Activated CD4-positive, alpha-beta T cell treated with anti-CD3 and anti-CD28 coated beads, Interleukin-2, amount 10 ng/mL, durations not matched to agents 24 days and 14 days (primary cell): Measurements from ENCODE around the gene PPP2R5C. TPM values are rescaled to one million over a fixed set of nuclear protein-coding genes. Genes with fewer than 3 reads are reported as not detected.

Experiments
- DNase-seq: peaks from one replicate; pipeline ENCODE4 v3.0.0; 2022
- H3K27ac Mint-ChIP-seq: one replicate; pipeline ENCODE4 v1.8.0; 2022; ENCODE audit warnings: mild to moderate bottlenecking, mixed read lengths
- H3K27me3 Mint-ChIP-seq: one replicate; pipeline ENCODE4 v1.8.0; 2022; ENCODE audit warnings: mixed read lengths
- H3K36me3 Mint-ChIP-seq: one replicate; pipeline ENCODE4 v1.8.0; 2022; ENCODE audit warnings: low read depth, mild to moderate bottlenecking, mixed read lengths
- H3K4me1 Mint-ChIP-seq: one replicate; pipeline ENCODE4 v1.8.0; 2021; ENCODE audit warnings: mixed read lengths
- H3K4me3 Mint-ChIP-seq: one replicate; pipeline ENCODE4 v1.8.0; 2022; ENCODE audit warnings: mild to moderate bottlenecking, moderate library complexity, mixed read lengths
- H3K9me3 Mint-ChIP-seq: one replicate; pipeline ENCODE4 v1.8.0; 2021; ENCODE audit warnings: mixed read lengths
- intact Hi-C: fragments of 100-400 bp; cut with micrococcal nuclease; formaldehyde crosslinking; loops from one replicate; pipeline ENCODE4 v1.15.1; 2023
- total RNA-seq: library from RNA; stranded (reverse); gene quantifications from 2 replicates; pipeline ENCODE4 v1.2.3, GENCODE V29; 2022

The PPP2R5C gene
- total RNA-seq, 1 donor from 2014 or later: 181 TPM

GRCh38 chr14:101827286-101827685, 65.8 kb downstream of the PPP2R5C start:
- Mint-ChIP-seq H3K4me3 (peak overlapping the region; percentile 47), H3K4me1 (peaks cover 71% of the 10 kb centered on the region), H3K27ac (peak overlapping the region; percentile 73), H3K27me3 (no peaks in the 10 kb centered on the region), H3K36me3 (peaks cover 48% of the 10 kb centered on the region), H3K9me3 (no peaks in the 10 kb centered on the region)
- intact Hi-C loops: loop anchor here (10.0 kb wide), 1 partner anchor 998 kb away; no protein-coding TSS in a partner anchor
- DNase-seq: no peak

- Mint-ChIP-seq H3K9me3 (no peaks in the 10 kb centered on the region), H3K4me1 (peaks cover 70% of the 10 kb centered on the region), H3K27ac (peak overlapping the region; percentile 73), H3K27me3 (no peaks in the 10 kb centered on the region), H3K4me3 (peak overlapping the region; percentile 47), H3K36me3 (peaks cover 52% of the 10 kb centered on the region)
- no peak for DNase-seq
- intact Hi-C loops: loop anchor here (10.0 kb wide), 1 partner anchor 997 kb away; no protein-coding TSS in a partner anchor
Measured at GRCh38 chr14:101828046-101828445, 66.5 kb downstream of the PPP2R5C start.

- intact Hi-C loops: no loop called here
- Mint-ChIP-seq H3K27ac (no peak overlapping the region), H3K36me3 (peaks cover 42% of the 10 kb centered on the region), H3K9me3 (no peaks in the 10 kb centered on the region), H3K4me1 (peaks cover 62% of the 10 kb centered on the region), H3K4me3 (no peak overlapping the region), H3K27me3 (no peaks in the 10 kb centered on the region)
- no peak for DNase-seq
Measured at GRCh38 chr14:101830271-101830670, 68.8 kb downstream of the PPP2R5C start.

- intact Hi-C loops: no loop called here
- no peaks in the 10 kb centered on the region for H3K27me3 Mint-ChIP-seq
- no peak overlapping the region for H3K4me3 Mint-ChIP-seq
- no peak for DNase-seq
- peaks cover 55% of the 10 kb centered on the region for H3K4me1 Mint-ChIP-seq
- no peak overlapping the region for H3K27ac Mint-ChIP-seq
- H3K9me3 Mint-ChIP-seq: no peaks in the 10 kb centered on the region
- H3K36me3 Mint-ChIP-seq: peaks cover 36% of the 10 kb centered on the region
Measured at GRCh38 chr14:101833045-101833444, 71.5 kb downstream of the PPP2R5C start.

GRCh38 chr14:101834397-101834796, 72.9 kb downstream of the PPP2R5C start:
- H3K9me3 Mint-ChIP-seq: no peaks in the 10 kb centered on the region
- peaks cover 57% of the 10 kb centered on the region for H3K4me1 Mint-ChIP-seq
- intact Hi-C loops: no loop called here
- no peak for DNase-seq
- H3K27me3 Mint-ChIP-seq: no peaks in the 10 kb centered on the region
- H3K4me3 Mint-ChIP-seq: no peak overlapping the region
- peaks cover 31% of the 10 kb centered on the region for H3K36me3 Mint-ChIP-seq
- H3K27ac Mint-ChIP-seq: no peak overlapping the region

- H3K4me1 Mint-ChIP-seq: peaks cover 54% of the 10 kb centered on the region
- H3K9me3 Mint-ChIP-seq: no peaks in the 10 kb centered on the region
- no peak overlapping the region for H3K4me3 Mint-ChIP-seq
- H3K36me3 Mint-ChIP-seq: peaks cover 28% of the 10 kb centered on the region
- peak overlapping the region; percentile 25 for H3K27ac Mint-ChIP-seq
- intact Hi-C loops: no loop called here
- H3K27me3 Mint-ChIP-seq: no peaks in the 10 kb centered on the region
- DNase-seq: no peak
Measured at GRCh38 chr14:101834800-101835547, 73.5 kb downstream of the PPP2R5C start.

GRCh38 chr14:101835566-101835965, 74.1 kb downstream of the PPP2R5C start:
- Mint-ChIP-seq H3K36me3 (peaks cover 29% of the 10 kb centered on the region), H3K9me3 (no peaks in the 10 kb centered on the region), H3K27ac (peak overlapping the region; percentile 25), H3K4me3 (no peak overlapping the region), H3K4me1 (peaks cover 52% of the 10 kb centered on the region), H3K27me3 (no peaks in the 10 kb centered on the region)
- no peak for DNase-seq
- intact Hi-C loops: no loop called here

GRCh38 chr14:101836135-101836534, 74.6 kb downstream of the PPP2R5C start:
- Mint-ChIP-seq H3K9me3 (no peaks in the 10 kb centered on the region), H3K4me1 (peaks cover 53% of the 10 kb centered on the region), H3K4me3 (peak overlapping the region; percentile 32), H3K36me3 (peaks cover 30% of the 10 kb centered on the region), H3K27ac (peak overlapping the region; percentile 84), H3K27me3 (no peaks in the 10 kb centered on the region)
- intact Hi-C loops: no loop called here
- no peak for DNase-seq

GRCh38 chr14:101838476-101838875, 77.0 kb downstream of the PPP2R5C start:
- Mint-ChIP-seq H3K27me3 (no peaks in the 10 kb centered on the region), H3K27ac (peak overlapping the region; percentile 84), H3K4me3 (peak overlapping the region; percentile 17), H3K9me3 (no peaks in the 10 kb centered on the region), H3K4me1 (peaks cover 59% of the 10 kb centered on the region), H3K36me3 (peaks cover 24% of the 10 kb centered on the region)
- DNase-seq: no peak
- intact Hi-C loops: no loop called here

GRCh38 chr14:101839236-101839635, 77.7 kb downstream of the PPP2R5C start:
- H3K4me3 Mint-ChIP-seq: peak overlapping the region; percentile 54

GRCh38 chr14:101839661-101840060, 78.2 kb downstream of the PPP2R5C start:
- peak overlapping the region; percentile 93 for H3K27ac Mint-ChIP-seq
- H3K4me1 Mint-ChIP-seq: peaks cover 69% of the 10 kb centered on the region
- intact Hi-C loops: loop anchor here (1.0 to 5.0 kb wide), 3 partner anchors 10 to 38 kb away; no protein-coding TSS in a partner anchor
- H3K4me3 Mint-ChIP-seq: peak overlapping the region; percentile 54
- no peak for DNase-seq
- H3K27me3 Mint-ChIP-seq: no peaks in the 10 kb centered on the region
- peaks cover 31% of the 10 kb centered on the region for H3K36me3 Mint-ChIP-seq
- no peaks in the 10 kb centered on the region for H3K9me3 Mint-ChIP-seq

More at GRCh38 chr14:101839236-101839635, 77.7 kb downstream of the PPP2R5C start:
- H3K27me3 Mint-ChIP-seq: no peaks in the 10 kb centered on the region
- H3K9me3 Mint-ChIP-seq: no peaks in the 10 kb centered on the region
- H3K27ac Mint-ChIP-seq: peak overlapping the region; percentile 93
- DNase-seq: peak; percentile 83
- peaks cover 65% of the 10 kb centered on the region for H3K4me1 Mint-ChIP-seq
- intact Hi-C loops: loop anchor here (1.0 kb wide), 2 partner anchors 10 to 14 kb away; no protein-coding TSS in a partner anchor
- H3K36me3 Mint-ChIP-seq: peaks cover 29% of the 10 kb centered on the region

GRCh38 chr14:101840649-101841369, 79.3 kb downstream of the PPP2R5C start:
- no peak for DNase-seq
- Mint-ChIP-seq H3K27me3 (no peaks in the 10 kb centered on the region), H3K4me1 (peaks cover 67% of the 10 kb centered on the region), H3K27ac (peak overlapping the region; percentile 67), H3K9me3 (no peaks in the 10 kb centered on the region), H3K4me3 (no peak overlapping the region), H3K36me3 (peaks cover 33% of the 10 kb centered on the region)
- intact Hi-C loops: loop anchor here (5.0 kb wide), 1 partner anchor 36 kb away; no protein-coding TSS in a partner anchor

- DNase-seq: no peak
- H3K4me1 Mint-ChIP-seq: peaks cover 66% of the 10 kb centered on the region
- H3K4me3 Mint-ChIP-seq: no peak overlapping the region
- peaks cover 29% of the 10 kb centered on the region for H3K36me3 Mint-ChIP-seq
- H3K9me3 Mint-ChIP-seq: no peaks in the 10 kb centered on the region
- intact Hi-C loops: loop anchor here (2.0 to 5.0 kb wide), 3 partner anchors 34 to 136 kb away; no protein-coding TSS in a partner anchor
- H3K27ac Mint-ChIP-seq: peak overlapping the region; percentile 79
- H3K27me3 Mint-ChIP-seq: no peaks in the 10 kb centered on the region
Measured at GRCh38 chr14:101843038-101843437, 81.5 kb downstream of the PPP2R5C start.

GRCh38 chr14:101843665-101844064, 82.2 kb downstream of the PPP2R5C start:
- Mint-ChIP-seq H3K27ac (peak overlapping the region; percentile 79), H3K4me3 (no peak overlapping the region), H3K36me3 (peaks cover 31% of the 10 kb centered on the region), H3K4me1 (peaks cover 64% of the 10 kb centered on the region), H3K27me3 (no peaks in the 10 kb centered on the region), H3K9me3 (no peaks in the 10 kb centered on the region)
- peak; percentile 84 for DNase-seq
- intact Hi-C loops: loop anchor here (2.0 to 5.0 kb wide), 3 partner anchors 34 to 137 kb away; no protein-coding TSS in a partner anchor
